Superior temporal gyrus (tissue), 1 donor: ENCODE results near the gene MYL7.
"Not testable (repeated sequence)": the region's sequence is repeated elsewhere in the genome, so short reads cannot be mapped to it uniquely, and the experiment has no call there.

Experiments used
- DNase-seq: peaks from one replicate; pipeline ENCODE4 v3.0.0-alpha.2; 2016; ENCODE audit errors: extremely low spot score

The MYL7 gene, protein sequence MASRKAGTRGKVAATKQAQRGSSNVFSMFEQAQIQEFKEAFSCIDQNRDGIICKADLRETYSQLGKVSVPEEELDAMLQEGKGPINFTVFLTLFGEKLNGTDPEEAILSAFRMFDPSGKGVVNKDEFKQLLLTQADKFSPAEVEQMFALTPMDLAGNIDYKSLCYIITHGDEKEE

DNA sequence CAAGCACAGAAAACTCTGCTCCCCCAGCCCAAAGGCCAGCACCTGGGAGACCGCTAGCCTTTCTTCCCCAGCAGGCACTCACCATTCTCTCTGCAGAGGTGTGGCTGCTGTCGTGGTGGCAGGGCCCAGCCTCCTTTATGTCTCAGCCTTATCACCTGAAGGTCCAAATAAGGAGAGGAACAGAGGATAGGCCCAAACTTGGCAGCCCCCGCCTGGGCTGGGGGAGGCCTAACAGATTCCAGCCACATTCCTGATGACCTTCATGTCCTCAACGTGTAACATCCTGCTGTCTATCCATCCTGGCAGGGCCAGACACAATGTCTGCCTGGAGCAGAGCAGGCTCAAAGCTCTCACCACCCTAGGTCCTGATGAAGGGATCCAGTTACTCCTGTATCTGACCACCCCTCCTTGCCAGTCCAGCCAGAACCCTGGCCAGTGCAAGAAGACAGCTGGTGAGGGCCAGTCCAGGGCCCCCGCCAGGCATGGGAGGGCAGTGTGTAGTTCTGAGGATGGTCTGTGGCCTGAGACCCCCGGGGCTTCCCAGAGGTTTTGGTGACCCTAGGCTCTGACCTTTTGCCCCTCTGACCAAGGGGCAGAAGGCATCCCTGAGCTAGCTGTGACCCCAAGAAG lies at the start of gene MYL7:
MYL7 (minus strand) TSS at position 112 of the 630 bp plus-strand sequence; CDS start at position 85, 27 bp downstream.
- no peak for DNase-seq

- no peak for DNase-seq
Observed at GRCh38 chr7:44189993-44190872, 49.1 kb upstream of the MYL7 start.

DNA sequence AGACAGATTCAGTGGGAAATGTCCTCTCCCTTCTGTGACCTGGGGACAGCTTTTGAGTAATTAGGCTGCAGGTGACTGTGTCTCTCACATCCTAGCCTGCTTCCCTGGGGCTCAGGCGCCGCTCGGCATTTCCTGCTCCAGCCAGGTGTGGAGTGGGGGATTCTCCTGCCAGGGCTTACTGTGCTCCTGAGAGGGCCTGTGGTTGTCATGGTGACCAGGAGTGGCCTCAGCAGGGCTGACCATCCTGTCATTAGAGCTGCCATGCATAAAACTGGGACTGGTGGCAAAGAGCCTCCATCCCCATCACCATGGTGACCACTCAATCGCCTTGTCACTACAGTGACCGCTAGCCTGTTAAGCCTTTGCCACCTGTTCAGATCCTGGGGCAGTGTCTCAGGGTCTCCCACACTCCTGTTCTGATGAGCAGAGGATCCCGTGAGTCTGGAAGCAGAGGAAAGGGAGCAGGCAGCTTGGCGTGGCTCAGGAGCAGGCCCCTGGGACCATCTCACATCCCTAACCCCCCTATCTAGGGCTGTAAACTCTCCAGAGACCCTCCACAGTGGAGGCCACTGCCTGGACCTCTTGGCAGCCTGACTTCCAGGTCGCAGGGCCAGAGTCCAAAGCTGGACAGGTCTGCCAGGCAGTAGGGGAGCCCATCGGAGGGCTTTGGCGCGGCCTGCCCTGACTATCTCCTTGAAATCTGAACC lies 48.3 kb upstream of the MYL7 start, which contains the start of gene GCK:
GCK (minus strand) TSS at position 154 of the 707 bp plus-strand sequence. CDS start 486 bp downstream, outside the sequence.
- no peak for DNase-seq

- no peak for DNase-seq
Observed at GRCh38 chr7:44188480-44189225, 47.5 kb upstream of the MYL7 start.

DNA sequence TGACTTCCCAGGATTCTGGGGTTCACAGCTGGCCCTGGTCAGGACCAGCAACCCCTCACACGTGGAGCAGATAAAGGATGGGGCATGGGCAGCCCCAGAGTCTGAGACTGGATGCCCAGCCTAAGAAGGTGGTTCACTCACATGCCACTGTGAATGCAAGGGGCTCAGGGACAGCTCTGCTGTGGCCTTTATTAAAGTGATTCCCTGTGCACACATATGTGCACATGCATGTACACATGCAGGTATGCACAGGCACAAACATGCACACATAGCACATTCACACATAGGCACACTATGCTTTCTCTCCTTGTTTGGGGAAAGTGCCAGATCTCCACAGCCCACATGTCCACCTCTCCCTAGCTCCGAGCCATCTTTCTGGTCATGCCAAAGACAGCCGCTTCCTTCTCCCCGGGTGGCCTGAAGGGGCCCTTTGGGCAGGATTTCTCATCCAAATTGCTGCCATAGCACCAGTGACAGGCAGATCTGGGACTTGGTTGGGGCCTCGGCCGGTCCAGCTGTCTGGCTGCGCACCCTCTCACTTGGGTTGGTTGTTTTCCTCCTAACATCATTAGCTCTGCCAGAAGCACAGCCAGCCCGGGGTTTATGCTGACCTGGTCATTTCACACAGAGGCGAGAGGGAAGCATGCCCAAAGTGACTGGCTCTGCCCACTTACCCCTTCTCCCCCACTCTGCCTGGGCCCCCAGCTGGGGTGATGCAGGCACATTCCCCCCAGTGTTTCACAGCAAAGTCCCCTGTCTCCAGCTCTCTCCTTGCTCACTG lies 46.7 kb upstream of the MYL7 start:
- no peak for DNase-seq

DNA sequence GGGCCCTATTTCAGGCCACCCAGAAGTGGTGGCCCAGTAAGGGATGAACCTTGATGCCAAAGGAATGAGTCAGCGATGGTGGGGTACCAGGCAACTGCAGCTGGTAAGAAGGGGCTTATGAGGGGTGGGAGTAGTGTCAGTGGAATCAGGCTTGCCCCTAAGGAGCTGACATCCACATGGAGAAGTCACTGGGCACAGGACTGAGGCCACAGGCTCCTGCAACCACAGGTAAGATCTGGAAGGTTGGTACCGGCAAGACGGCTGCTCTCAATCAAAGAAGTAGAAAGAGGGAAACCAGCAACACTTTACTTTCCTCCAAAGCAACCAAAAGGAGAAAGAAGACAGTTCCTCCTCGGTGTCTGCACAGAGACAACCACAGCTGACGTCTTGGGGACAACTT lies 45.6 kb upstream of the MYL7 start:
- DNase-seq, result no peak

GRCh38 chr7:44185729-44186128 lies 44.6 kb upstream of the MYL7 start:
- no peak for DNase-seq

DNA sequence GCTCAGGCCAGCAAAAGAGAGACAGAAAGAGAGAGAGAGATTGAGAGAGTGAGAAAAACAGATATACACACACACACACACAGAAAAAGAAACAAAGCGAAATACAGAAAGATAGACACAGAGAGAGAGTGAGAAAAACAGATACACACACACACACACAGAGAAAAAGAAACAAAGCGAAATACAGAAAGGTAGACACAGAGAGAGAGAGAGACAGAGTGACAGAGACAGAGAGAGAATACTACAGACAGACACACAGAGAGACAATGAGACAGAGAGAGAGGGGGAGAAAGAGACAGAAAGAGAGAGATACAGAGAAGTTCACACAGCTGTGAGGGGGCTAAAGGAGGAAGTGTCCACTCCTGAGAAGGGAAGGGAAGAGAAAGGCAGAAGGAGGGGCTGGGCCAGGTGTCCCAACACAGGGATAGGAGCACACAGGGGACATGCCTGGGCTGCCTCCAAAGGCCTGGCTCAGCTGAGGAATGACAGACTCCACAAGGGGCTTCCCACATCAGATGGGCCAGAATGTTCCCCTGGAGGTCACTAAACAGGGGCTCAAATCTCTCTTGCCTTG lies 43.8 kb upstream of the MYL7 start:
- DNase-seq, result no peak

GRCh38 chr7:44184206-44184872 lies 43.2 kb upstream of the MYL7 start:
- no peak for DNase-seq

- DNase-seq, result no peak
Observed at GRCh38 chr7:44183386-44183785, 42.3 kb upstream of the MYL7 start.

DNA sequence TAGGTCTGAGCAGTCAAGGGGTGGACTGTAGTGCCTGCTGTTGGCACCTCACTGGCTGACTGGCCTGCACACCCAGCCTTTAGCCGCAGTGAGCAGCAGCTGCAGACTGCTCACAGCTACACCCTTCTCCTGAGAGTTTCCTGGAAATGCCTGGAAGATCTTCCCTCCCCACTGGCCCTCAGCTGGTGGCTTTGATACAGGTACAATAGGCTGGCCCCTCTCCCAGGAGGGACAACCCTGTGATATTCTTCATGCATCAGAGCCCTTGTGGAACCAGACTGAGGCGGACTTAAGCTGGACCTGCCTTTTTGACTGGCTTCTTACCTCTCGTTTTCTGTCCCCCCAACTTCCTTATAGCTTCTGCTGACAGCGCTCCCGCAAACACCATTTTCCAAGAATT lies 41.7 kb upstream of the MYL7 start:
- DNase-seq, result no peak

GRCh38 chr7:44180631-44181030 lies 39.5 kb upstream of the MYL7 start:
- DNase-seq, result no peak

- no peak for DNase-seq
Observed at GRCh38 chr7:44177570-44178131, 36.5 kb upstream of the MYL7 start.

GRCh38 chr7:44176486-44176885 lies 35.4 kb upstream of the MYL7 start:
- no peak for DNase-seq

DNA sequence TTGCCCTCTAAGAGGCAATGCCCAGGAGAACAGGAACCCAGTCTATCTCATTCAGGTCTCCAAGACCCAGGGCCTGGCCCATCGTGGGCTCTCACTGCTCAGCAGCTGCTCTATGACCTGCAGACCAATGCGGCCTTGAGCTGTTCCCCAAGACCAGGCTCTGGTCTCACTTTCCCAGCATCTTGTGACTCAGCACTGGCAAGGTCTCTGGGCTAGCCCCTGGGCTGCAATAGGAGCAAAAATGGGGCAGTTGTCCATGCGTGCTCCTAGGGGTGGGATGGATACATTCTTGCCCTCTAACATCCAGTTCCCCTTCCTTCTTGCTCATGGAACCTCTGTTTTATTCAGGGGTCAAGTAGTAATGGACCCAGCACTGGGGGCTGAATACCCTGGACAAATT lies 34.6 kb upstream of the MYL7 start:
- DNase-seq, result no peak

GRCh38 chr7:44174694-44174948 lies 33.5 kb upstream of the MYL7 start:
- not testable (repeated sequence) for DNase-seq

GRCh38 chr7:44173911-44174693 lies 33.0 kb upstream of the MYL7 start:
- DNase-seq, result no peak

GRCh38 chr7:44172803-44173424 lies 31.8 kb upstream of the MYL7 start:
- DNase-seq, result no peak
